NCI-H748 (cell line): ENCODE data around the gene MCF2L2.

ENCODE experiments used
- DNase-seq: peaks from one replicate; lab custom pipeline; 2025; ENCODE audit not compliant: unreplicated experiment; lab: John Stamatoyannopoulos, UW

Gene MCF2L2

DNA sequence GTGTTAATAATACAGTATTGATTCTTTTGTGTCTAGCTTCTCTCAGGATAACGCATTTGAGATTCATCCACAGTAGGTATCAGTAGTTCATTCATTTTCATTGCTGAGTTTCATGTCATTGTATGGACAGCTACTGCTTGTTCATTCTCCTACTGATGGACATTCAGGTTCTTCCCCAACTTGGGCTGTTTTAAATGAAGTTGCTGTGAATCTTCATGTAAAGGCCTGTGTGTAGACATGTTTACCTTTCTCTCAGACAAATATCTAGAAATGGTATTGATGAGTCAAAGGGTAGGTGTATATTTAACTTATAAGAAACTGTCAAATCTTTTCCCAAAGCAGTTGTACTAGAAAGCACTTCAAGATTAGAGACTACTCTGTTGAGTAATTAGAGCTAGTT lies 26.7 kb downstream of the MCF2L2 start:
- DNase-seq: no peak

DNA sequence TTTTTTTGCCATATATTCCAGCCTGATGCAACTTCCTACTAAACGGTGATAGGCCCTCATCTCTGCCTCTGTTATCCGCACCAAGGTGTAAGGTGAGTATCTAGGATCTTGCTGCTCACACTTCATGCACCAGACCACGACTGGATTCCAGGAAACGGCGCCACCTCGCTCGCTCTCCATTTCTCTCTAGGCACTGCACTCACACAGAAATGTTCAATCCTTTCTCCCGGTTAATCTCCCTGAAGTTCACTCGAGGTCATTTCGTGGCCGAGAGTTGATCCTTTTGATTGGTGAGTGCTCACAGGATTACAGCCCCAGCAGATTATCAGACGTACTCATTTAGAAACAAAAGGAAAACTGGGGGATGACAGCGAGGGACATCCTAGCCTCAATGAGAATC lies 28.1 kb downstream of the MCF2L2 start:
- no peak for DNase-seq

- no peak for DNase-seq
Observed at GRCh38 chr3:183396662-183397391, 31.6 kb downstream of the MCF2L2 start.

DNA sequence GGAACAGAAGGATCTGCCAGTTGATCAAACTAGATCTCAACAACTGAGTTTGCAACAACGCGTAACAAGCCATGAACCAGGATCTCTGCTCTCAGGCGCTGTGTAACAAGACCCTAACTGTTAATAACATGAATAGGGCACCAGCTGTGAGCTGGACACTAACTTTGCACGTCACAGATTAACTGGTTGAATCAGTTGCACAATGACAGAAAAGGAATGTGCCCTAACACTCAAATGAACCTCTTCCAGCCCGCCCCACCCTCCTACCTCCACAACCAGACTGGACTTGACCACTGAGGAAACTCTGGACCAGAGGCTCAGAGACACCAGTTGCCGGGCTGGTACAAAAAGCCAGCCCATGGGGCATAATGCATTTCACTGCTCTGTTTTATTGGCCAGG lies 34.3 kb downstream of the MCF2L2 start:
- DNase-seq: peak; percentile 7

DNA sequence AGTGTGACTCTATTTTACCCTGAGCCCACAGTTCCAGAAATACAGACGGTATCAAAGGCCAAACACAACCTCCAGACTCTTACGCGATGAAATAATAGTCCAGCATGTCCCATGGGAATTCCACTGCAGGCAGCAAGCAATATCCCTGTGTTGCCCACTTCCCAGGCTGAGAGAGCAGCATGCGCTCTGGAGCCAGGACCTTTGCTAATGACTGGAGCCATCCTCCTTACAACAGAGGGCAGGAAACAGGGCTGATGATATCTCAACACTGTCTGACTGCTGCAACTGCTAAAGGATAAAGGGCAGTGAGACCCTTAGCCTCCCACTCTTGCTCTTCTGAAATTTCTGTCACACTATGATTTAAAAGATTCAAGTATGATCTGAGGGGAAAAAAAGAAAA lies 34.8 kb downstream of the MCF2L2 start:
- DNase-seq: no peak

GRCh38 chr3:183392186-183393034 lies 36.0 kb downstream of the MCF2L2 start:
- no peak for DNase-seq

GRCh38 chr3:183391460-183391859 lies 37.0 kb downstream of the MCF2L2 start:
- DNase-seq: no peak

- no peak for DNase-seq
Observed at GRCh38 chr3:183390844-183391243, 37.6 kb downstream of the MCF2L2 start.

DNA sequence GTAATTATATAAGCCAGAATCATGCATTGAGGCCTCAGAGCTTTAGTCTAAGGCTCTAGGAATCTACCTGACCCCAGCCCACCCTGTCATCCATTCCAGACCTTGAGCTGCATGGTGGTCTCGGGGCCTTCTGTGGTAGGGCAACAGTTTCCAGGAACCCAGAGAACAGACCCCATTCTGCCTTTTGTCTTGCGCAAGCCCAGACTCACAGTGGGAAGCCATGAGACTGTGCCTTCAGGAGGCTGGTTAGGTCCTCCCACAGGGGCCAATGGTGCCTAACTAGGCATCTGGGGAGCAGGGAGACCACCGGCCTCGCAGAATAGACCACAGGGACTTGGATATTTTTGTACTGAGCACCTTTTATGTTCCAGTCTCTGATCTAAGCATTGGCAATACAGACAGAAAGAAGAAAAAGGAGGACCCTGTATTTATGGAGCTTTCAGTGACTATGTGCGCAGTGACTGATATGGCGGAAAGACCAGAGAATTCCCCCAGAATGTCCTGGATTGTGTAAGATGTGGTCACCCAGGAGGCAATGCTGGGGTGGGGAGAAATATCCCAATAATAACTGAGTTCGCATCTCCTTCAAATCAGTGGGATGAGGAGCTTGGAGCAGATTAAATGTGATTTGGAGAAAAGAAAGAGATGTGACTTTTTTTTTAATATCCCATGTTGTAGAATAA lies 40.1 kb downstream of the MCF2L2 start:
- DNase-seq: no peak

DNA sequence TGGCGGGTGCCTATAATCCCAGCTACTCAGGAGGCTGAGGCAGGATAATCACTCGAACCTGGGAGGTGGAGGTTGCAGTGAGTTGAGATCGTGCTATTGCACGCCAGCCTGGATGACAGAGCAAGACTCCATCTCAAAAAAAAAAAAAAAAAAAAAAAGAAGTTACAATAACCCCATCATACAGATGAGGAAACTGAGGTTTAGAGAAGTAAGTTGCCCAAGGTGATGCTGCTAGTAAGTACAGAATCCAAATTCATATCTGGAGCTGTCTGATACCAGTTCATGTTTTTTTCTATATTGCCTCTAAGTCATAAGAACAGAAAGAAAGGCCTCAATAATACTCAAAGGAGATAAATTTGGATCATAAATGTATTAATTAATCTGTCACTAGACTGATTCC lies 40.6 kb downstream of the MCF2L2 start:
- no peak for DNase-seq

GRCh38 chr3:183386651-183387050 lies 41.8 kb downstream of the MCF2L2 start:
- no peak for DNase-seq

DNA sequence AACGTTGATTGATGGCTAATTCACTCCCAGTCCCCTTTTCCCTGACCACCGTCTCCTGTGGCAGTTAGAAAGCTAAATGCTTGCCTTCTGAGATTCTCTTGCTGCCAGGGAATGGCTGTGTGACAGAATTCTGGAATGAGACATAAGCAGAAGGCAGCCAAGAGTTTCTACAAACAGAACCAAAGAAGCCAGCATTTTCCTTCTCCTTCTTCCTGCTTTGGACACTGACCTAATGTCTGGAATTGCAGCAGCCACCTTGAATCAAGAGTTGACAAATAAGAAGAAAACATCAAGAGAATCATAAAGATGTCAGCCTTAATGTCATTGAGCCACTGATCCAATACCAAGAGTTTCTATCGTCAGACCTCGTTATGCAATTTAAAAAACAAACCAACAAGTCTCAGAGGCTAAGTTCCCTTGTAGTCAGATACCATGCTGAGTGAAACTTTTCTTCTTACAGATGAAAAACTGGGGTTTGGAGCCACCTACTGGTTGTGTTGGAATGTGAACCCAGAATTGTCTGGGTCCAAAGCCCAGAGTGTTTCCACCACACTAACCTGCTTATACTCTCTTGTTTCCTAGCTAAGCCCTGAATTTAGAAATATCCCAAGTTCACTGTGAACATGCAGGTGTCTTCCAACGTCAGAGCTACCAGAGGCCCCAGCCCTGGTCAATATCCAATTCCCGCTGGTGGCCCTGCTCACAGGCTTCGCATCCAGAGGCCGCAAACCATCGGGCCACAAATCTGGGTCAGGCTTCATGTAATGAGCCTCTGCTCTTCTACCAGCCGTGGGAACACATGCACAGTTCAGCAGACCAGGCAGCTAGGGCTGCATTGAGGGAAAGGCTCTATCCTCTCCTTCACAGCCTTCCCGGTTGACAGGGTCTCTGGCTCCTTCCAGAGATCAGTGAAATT lies 42.5 kb downstream of the MCF2L2 start:
- peak; percentile 46 for DNase-seq

- no peak for DNase-seq
Observed at GRCh38 chr3:183381673-183382072, 46.7 kb downstream of the MCF2L2 start.

DNA sequence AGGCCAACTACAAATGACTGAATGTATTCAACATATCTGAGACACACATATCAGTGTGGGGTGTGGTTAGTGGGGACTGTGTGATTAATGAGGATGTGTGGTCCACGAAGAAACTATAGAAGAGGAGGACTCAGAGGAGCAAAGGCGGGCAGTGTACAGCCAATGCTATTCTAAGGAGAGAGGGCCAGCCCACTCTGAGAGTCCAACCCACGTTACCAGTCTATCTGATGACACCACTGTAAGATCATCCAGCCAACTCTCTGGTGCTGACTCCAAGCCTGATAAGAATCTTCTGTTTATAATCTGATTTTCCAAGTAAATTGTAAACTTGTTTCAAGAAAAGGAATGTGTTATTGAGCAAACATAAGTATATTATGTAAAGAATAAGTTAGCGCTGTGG lies 47.2 kb downstream of the MCF2L2 start:
- DNase-seq: peak; percentile 10

DNA sequence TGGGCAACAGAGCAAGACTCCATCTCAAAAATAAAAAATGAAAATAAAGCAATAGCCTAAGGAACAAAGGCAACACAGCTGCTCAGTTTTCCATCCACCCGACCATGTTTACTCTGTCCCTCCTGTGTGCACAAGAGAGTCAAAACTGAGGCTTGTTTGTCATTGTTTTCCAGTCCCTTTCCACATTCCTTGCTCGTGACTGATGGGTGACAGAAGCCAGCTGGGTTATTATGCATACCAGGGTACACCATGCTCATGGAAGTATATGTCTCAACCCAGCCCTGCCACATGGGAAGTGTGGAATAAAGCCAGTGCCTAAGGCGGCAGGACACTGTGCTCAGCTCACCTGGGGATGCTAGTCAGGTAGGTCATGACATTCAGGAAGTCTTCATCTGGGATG lies 49.5 kb downstream of the MCF2L2 start:
- DNase-seq: peak; percentile 88

DNA sequence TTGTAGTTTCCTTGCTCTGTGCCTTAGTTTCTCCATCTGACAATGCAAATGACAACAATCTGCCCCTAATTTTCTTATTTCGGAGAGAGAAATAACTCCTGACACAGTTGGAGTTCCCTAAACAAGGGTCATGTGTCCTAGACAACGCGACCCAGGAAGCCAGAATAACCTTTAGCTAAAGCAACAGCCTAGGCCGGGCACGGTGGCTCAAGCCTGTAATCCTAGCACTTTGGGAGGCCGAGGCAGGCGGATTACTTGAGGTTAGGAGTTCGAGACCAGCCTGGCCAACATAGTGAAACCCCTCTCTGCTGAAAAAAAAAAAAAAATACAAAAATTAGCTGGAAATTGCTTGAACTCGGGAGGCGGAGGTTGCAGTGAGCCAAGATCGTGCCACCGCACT lies 49.9 kb downstream of the MCF2L2 start:
- DNase-seq: no peak

DNA sequence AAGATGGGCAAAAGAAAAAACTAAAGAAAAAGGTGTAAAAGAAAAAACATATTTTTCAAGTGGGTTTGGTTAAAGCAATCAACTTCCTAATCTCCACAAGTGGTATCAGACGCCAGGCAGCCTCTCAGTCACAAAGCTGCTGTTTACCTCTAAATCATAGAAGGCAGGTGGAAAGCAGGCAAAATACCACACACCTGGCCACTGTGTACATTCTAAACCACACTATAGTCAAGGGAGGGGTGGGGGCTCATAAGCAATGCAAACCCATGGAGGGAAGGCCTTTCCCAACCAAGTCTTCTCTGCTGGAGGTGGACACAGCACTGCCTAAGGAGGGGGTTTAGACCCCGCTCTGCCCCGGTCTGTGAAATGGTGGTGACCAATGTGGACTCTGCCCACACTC lies 50.4 kb downstream of the MCF2L2 start:
- DNase-seq: peak; percentile 96

DNA sequence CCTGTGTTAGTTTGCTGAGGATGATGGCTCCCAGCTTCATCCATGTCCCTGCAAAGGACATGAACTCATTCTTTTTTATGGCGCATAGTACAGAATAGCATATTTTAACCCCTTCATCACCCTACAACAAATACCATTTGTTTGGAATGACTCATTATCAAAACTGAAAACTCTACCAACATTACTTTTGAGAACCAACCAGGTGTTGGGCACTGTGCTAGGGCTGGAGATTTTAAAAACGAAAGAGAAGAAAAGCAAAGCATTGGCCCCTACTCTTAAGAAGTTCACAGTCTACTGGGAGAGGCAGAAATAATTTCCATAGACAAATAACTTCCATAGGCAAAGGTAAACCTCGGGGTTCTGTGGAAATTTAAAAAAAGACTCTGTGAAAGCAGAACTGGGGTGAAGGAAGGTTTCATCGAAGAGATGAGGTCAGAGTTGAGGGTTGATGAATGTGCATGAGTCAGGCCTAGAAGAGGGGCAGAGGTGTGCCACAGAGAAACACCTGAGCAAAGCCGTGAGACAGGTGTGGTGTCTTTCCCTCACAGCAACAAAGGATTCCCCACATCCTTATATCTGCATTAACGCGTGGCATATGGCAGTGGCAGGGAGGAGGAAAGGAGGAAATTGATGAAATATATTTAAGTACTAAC lies 51.0 kb downstream of the MCF2L2 start:
- DNase-seq: peak; percentile 89

DNA sequence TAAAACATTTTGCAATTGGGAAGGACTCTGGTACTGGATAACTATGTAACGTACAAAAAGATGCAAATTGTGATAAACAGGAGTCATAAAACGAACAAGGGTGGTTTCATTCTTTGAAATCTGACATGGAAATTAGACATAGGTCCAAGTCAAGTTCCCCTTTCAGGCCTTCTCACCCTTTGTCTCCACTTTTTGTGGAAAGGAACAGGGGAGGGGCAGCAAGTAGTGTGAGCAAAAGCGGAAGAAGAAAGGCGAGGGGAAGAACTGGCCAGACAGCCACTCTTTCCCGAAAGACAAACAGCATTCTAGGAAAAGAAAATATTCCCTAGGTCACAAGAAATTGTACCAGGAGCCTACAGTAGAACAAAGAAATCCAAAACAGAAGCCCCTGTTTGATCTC lies 52.6 kb downstream of the MCF2L2 start:
- no peak for DNase-seq

DNA sequence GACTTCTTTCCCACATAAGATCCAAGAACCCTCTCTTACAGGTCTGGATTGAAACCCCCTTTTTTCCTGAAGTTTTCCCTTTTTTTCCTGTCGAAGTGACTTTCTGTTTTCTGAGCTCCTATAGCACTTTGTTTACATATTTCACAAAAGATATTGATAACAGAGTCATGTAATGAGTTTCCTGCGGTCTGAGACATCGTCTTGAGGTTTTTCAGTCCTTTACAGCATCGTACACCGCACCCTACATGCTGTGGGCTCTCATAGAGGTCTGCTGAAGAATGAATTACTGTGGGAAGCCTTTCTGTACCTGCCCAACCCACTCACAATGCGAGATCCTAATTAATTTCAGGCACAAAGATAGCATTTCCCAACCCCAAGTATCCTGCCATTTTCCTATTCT lies 53.1 kb downstream of the MCF2L2 start:
- DNase-seq: no peak
